HK-2 (cell line): ENCODE results near the gene JPT1.
"Not testable (repeated sequence)": the region's sequence is repeated elsewhere in the genome, so short reads cannot be mapped to it uniquely, and the experiment has no call there.

ENCODE experiments used
- DNase-seq: peaks from one replicate; pipeline ENCODE4 v3.0.0-alpha.2; 2018; ENCODE audit not compliant: unreplicated experiment

JPT1 gene

GRCh38 chr17:75130059-75130631 is 24.2 kb downstream of the JPT1 start:
- no peak for DNase-seq

DNA sequence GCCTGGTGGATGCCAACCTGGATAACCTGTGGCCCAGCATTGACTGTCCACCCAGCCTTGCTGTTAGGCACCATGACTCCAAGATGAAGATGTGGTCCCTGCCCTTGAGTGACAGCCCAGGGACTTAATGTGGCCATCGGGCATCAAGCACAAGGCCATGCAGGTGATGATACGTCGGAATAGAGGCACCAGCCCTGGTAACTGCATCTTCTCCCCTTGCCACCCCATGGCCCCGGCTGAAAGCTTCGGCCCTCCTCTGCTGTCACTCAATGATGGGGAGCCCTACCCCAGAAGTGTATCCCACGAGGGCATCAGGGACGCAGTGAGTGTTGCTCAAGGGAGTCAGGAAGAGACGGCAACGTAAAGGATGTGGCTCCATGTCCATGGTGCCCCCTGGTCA is 24.7 kb downstream of the JPT1 start:
- DNase-seq = no peak

DNA sequence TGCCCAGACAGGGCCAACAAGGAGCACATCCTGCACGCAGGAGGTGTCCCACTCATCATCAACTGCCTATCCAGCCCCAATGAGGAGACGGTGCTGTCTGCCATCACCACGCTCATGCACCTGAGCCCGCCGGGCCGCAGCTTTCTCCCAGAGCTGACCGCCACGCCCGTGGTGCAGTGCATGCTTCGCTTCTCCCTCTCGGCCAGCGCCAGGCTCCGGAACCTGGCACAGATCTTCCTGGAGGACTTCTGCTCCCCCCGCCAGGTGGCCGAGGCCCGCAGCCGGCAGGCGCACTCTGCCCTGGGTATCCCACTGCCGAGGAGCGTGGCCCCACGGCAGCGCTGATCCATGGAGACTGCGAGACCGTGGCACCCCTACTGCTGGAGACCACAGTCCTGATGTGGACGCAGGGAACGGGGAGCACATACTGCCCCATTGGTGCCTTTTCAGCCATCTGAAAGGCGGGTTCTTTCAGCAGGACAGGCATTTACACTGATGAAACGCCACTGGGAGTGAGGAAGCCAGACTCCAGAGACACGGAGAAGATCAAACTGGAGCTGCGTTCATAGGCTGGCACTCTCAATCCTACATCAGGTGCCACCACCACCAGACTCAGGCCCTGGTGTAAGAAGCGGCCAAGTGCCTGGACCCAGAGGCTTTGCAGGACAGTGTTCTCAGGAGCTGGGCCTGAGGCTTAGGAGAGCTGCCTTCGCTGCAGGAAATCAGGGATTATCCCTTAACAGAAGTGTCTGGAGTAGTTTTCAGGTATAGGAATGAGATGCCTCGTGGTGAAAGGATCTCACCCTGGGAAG is 25.4 kb downstream of the JPT1 start:
- DNase-seq = no peak

- DNase-seq = not testable (repeated sequence)
Observed at GRCh38 chr17:75127936-75128335, 26.4 kb downstream of the JPT1 start.

- DNase-seq = no peak
Observed at GRCh38 chr17:75126954-75127353, 27.4 kb downstream of the JPT1 start.

- DNase-seq = no peak
Observed at GRCh38 chr17:75125984-75126383, 28.3 kb downstream of the JPT1 start.

GRCh38 chr17:75124819-75125162 is 29.5 kb downstream of the JPT1 start:
- DNase-seq = no peak

- peak; percentile 94 for DNase-seq
Observed at GRCh38 chr17:75124041-75124818, 30.1 kb downstream of the JPT1 start.

GRCh38 chr17:75118307-75118706 is 36.0 kb downstream of the JPT1 start:
- no peak for DNase-seq

DNA sequence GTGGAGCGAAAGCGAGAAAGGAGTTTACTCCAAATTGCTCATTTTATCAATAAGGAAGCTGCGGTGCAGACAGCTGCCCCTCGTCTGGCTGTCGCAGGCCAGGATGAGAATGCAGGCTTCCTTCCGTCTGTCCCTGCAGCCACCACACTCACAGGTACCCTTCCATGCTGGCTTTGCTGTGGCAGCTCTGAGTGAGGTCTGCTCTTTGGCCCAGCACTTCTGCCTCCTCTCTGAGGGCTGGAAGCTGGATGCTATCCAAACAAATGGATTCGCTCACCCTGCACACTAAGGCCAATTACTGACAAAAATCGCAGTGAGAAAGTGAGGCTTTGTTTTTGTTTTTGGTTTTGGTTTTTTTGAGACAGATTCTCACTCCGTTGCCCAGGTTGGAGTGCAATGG is 37.6 kb downstream of the JPT1 start:
- DNase-seq = no peak

GRCh38 chr17:75115555-75115954 is 38.8 kb downstream of the JPT1 start:
- no peak for DNase-seq

DNA sequence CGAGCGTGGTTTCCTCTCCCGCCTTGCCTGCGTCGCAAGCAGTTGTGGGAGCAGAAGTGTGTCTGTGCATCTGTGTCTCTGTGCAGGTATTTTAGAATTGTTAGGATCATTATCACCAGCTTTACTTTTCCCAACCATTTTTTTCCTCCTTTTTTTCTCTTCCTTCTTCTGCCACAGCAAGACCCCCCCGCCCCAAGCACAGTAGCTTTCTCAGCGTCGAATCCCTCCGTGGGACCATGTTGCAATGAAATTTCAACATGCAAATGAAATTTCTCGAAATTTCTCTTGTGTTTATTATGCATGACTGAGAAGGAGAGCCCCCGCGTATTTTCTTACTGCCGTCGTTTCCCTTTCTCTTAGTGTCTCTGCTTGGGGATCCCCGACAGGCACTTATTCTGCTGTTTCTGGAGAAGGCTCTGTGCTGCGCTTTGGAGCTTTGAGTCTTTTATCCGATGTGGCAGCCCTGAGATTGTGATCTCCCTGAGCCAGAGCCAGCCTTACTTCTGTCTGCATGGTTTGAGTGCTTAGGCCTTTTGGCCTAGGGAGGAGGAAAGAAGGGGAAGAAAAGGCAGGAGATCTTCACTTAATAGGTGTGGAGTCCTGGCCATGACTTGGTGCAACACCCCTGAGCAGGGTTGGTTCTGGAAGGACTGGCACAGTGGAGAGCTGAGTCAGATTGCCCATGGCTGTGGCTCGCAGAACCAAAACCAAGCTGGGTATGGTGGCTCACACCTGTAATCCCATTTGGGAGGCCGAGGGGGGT is 39.6 kb downstream of the JPT1 start:
- no peak for DNase-seq

GRCh38 chr17:75113798-75114551 is 40.3 kb downstream of the JPT1 start:
- peak; percentile 85 for DNase-seq

DNA sequence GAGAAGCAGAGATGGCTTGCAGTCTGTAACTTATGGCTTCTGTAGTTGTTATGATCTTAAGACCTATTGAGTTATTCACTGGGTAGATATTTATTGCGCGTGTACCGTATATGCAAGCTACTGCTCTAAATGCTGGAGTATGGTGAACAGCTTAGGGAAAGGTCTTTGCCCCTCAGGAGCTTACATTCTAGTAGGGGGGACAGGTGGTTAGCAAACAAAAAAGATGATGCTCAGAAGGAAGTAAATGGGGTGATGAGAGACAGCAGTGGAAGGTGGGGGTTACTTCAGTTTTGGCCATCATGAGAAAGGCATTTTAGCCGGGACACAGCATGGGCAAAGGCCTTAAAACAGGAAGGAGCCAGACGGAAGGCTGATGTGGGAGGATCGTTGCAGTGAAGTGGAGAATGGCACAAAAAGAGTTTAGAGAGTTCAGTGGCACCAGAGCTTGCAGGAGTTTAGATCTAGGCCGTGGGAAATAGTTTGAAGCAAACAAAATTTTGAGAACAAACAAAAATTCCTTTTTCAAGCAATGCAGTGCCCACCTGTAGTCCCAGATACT is 42.5 kb downstream of the JPT1 start:
- DNase-seq = no peak

GRCh38 chr17:75110234-75110937 is 43.9 kb downstream of the JPT1 start:
- DNase-seq = no peak

DNA sequence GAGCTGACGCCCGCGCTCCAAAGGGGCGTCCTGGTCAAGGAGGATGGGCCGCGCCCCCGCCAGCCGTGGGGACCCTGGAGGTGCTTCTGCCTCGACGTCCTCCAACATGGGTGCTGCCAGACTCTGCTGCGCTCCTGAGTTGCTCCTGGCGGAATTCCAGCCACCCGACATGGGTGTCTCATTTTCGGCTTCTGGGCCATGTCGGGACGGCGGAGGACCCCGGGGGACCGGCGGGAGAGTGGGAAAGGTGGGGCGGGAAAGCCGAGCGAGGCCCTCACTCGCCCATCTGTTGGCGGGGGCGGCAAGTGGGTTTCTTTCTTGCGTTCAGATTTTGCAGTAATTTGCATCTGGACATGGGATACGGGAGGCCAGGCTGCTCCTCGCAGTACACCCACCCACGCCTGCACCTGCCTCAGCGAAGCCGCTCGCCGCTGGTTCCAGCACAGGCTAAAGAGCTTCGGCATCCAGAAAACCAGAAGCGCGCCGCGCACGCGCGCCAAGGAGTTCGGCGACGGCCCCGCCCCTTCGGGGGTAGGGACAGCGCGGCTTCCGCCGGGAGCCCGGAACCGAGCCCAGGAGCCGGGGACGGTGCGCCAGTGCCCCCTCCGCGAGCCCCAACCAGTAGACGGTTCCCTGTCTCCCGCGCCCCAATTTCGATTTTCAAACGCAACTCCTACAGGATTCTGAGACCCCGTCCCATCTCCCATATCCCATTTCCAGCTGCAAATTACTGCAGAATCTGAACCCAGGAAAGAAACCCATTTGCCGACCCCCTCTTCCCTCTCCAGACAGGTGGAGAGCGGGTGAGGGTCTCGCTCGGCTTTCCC is 44.7 kb downstream of the JPT1 start, which contains the start of gene ARMC7:
ARMC7 (plus strand) TSS at position 563 of the 827 bp plus-strand sequence. CDS start 320 bp downstream, outside the sequence.
- DNase-seq = peak; percentile 87

- no peak for DNase-seq
Observed at GRCh38 chr17:75109046-75109406, 45.3 kb downstream of the JPT1 start.

DNA sequence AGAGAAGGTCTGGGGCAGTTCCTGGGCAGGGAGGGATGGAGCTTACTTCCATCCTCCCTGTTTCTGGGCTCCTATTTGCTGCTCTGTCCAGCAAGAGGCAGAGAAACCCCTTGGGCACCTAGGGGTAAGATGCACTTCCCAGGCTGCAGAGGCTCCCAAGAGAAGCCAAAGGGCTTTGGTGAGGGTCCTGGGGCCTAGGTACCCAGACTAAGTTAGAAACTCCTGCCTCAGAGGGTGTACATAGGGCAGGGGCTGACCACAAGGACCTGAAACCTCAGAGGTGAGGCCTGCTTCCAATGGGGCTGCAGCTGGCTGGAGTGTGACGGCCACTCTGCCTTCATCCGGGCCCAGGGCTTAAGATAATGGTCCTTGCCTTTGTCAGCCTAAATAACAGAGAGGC is 46.1 kb downstream of the JPT1 start:
- DNase-seq = no peak
